NCI-H1417 treated with DMSO at 0.1 percent for 48 hours (cell line): Measurements from ENCODE around the gene TIE1.
"Not testable (repeated sequence)": the region's sequence is repeated elsewhere in the genome, so short reads cannot be mapped to it uniquely, and the experiment has no call there.

Experiments
- DNase-seq: peaks from one replicate; lab custom pipeline; 2025; lab: John Stamatoyannopoulos, UW

The TIE1 gene

DNA sequence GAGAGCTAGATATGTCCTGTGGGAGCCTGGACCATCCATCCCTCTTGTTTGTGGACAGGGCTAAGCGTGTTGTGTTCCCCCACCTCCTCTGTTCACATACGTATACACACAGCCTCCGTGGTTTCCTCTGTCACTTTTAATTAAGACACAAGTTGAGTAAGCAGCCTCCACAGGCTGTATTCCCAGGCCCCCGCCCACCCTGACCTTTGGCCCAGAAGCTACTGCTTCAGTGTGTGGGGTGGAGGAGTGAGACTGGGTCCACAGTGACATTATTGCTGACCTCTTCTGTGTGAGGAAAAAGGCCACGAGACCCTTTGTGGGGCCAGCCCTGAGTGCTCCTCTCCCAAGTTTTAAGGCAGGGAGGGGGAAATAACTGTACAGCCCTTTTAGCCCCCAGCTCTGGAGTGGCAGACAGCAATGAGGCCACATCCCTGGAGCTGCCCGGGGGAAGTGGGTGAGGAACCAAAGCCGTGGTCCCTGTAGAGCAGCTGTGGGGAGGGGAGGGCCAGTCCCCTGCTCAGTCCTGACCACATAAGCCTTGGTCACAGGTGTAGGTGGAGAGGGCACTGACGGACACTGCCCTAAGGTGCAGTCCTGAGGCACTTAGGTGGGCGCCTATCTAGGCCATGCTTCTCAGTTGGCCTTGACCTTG, 62.6 kb downstream of the TIE1 start:
- DNase-seq, result no peak

DNA sequence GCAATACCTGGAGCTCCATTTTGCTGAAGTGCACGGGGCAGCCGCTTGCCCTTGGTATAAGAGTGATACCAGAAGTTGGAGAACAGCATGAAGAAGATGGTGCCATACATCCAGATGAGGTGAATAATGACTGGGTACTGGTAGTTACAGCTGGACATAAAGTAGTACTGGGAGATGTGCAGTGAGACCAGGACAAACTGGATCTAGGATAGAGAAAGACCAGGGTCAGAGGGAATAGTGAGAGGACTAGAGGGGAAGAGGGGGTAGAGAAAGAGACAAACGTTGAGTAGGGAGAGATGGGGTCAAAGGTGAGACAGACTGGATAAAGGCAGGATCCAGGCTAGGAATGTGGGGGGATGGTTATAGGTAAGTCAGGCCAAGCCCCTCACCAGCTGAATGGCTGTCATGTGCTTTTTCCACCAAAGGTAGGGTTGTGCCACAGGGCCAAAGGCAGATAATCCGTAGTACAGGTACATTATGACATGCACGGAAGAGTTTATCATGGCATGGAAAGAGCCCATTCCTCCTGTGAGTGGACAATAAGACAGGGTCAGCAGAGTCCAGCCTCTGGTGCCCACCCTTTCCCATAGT, 63.2 kb downstream of the TIE1 start:
- DNase-seq, result no peak

DNA sequence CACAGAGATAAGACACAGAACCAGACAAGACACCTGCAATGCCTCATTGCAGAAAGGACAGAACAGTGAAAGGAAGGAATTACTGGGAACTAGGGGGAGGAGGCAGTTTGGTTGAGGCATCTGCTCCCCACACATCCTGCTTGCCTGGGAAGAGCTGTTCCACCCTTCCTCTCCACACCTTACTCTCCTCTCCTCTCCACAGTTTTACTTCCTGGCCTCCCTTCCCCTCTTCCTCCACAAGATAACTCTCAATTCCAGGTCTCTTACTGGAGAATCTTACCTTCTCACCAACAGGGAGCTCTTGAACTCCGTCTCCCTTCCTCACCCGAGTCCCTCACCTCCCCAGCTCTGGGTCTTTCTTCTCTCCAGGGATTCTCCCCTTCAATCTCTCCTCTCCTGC, 64.9 kb downstream of the TIE1 start:
- DNase-seq, result no peak

DNA sequence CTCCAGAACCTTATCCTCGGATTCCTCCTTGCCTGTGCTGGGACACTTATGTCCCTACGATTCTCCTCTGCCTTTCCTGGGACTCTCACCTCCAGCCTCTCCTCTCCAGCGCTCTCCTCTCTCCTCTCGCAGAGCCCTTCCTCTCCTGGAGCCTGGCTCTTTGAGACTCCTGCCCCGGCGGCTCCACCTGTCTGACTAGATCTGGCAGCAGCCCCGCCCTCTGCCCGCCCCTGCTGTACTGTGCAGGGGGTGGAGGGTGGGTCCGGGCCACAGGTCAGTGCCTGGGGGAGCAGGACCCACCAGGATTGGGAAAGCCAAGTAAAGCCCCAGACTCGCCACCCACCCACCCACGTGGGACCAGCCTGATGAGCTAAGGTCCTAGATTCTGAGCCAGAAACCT, 65.4 kb downstream of the TIE1 start:
- no peak for DNase-seq

DNA sequence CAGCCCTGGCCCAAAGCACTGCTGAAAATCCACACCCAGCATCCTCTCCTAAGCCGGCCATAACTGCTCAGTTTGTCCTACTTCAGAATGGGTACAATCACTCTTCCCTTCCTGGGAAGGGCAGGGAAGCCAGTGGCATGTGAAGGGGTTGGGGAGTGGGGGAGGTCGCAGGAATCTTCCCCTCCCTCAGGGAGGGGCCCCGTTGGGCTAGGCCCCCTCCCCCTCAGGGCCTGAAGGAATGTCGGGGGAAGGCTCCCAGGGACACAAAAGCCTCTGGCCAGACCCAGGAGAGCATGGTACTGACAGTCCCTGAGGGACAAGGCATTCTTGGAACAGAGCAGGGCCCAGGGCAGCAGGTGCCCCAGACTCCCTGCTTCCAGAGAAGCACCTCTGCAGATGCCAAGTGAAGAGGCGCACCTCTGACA, 65.8 kb downstream of the TIE1 start:
- DNase-seq, result no peak

DNA sequence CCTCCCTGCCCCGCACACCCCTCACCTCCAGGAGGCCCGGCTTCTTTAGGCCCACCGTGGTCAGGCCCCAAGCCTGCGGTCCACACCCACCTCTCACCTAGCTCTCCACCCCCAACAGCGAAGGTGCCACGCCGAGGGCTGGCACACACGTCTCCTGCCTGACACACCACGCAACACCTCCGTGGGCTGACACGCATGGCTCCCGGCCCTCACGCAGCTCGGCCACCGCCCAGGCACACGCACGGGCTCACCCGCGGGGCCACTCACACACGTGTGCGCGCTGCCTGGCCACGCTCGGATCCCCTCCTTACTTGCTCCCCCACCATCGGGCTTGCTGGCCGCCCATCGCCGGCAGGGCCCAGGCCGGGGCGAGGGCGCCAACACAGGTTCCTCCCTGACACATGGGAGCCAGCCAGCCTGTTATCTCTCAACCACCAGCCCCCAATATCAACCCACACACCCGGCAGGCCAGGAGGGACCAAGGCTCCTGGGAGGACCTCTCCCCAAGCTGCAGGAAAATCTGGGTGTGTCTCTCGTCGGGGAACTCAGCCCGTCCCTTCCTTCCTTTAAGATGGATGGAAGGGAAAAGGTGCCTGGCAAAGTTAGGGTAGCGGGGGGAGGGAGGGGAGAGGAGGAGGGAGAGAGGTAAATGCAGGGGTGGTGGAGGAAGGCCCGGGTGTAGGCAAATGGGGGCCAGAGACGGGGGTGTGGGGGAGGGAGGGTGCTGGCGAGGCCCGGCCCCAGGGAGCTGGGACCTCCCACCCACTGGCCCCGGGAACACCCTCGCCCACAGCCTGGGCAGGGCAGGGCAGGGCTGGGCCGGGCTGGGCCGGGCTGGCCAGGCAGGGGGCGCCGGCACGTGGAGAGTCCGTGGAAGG, 66.5 kb downstream of the TIE1 start:
- DNase-seq, result no peak

DNA sequence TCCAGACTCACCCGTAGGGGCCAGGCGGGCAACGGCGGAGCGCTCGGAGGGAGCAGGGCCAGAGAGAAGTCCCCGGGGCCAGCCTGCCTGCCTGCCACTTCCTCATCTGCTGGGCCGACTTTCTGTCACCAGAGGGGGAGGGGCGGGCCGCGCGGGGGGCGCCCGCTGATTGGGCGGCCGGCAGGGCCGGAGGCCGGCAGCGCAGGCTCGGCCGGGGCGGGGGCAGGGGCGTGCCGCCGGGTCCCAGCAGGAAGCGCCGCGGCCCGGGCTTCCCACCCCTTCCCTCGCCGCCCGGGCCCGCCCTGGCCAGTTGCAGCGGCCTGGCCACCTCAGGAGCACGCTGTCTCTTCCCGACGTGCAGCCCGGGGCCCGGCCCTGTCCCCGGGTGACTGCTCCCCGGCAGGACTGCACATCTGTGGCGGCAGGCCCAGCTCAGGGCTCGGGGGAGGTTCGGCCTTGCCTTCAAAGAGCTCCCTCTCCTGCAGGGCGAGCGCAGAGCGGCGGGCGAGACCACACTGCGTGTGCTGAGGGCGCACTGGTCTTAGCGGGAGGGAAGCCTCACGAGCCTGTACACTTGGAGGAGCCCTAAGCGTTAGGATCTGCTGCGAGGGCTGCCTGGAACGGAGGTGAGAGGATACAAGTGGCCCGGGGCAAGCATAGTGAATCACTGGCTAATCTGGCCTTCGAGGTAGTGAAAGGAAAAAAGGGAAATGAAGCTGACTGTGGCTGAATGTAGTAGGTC, 67.3 kb downstream of the TIE1 start, which contains the start of gene ELOVL1:
TSS of gene ELOVL1 (minus strand) at position 108 of the 742 bp plus-strand sequence. CDS start 2,402 bp downstream, outside the sequence.
- peak; percentile 72 for DNase-seq

DNA sequence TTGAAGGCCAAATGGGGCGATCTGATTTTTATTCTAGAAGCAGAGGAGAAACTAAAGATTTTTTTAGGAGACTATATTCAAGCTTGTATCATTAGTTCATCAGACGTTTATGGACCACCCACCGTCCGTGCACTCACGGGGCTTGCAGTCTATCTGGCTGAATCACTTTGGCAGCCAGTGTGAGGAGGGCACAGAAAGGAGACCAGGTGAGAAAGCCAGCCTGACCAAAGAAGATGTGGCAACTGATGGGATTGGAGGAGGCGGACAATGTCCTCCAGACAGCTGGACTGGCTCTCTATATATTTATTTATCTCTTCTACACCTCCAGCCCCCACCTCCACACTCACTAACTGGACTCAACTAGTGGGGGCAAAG, 67.9 kb downstream of the TIE1 start:
- DNase-seq, result no peak

DNA sequence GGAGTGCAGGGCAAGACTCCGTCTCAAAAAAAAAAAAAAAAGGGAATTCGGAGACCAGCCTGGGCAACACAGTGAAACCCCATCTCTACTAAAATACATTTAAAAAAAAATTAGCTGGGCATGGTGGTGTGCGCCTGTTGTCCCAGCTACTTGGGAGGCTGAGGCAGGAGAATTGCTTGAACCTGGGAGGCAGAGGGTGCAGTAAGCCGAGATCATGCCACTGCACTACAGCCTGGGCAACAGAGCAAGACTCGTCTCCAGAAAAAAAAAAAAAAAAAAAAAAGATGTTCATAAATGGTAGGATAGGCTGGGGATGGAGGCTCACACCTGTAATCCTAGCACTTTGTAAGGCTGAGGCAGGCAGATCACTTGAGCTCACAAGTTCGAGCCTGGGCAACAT, 69.0 kb downstream of the TIE1 start:
- DNase-seq, result not testable (repeated sequence)

DNA sequence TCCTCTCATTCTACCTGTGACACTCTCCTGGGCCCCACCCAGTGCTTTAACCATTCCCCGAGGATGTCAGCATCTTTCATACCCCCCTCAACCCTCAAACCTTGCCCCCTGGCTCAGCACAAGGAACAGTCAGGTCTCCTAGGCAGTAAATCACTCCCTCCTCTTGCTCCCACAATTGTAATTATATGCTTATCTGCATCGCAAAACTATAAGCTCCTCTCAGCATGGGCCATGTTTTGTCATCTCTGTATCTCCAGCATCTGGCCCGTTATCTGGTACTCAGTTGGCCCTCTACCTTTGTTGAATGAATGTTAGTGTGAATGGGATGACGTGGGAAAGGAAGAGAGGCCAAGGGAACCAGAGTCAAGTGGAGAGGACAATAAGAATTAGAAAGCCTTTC, 69.8 kb downstream of the TIE1 start:
- DNase-seq, result no peak

DNA sequence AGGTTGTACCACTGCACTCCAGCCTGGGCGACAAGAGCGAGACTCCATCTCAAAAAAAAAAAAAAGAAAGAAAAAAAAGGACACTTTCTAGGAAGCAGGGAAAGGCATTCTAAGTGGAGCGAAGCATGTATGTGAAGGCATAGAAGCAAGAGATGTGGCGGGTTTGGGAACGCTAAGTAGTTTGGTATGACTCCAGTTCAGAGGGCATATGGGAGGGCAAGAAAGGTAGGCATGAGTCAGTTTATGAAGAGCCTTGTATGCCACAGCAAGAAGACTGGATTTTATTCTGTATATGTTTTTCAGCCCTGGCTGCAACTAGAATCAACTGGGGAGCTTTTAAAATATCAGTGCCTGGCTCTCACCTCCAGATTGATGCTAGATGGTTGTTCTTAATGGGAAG, 71.4 kb downstream of the TIE1 start:
- no peak for DNase-seq
